OCI-LY7 (cell line): ENCODE measurements around the gene ARL4D. TPM values are rescaled to one million over a fixed set of nuclear protein-coding genes. Genes with fewer than 3 reads are reported as not detected.

Experiments
- Bru-seq: library from RNA; stranded (reverse); fragments of 400-500 nt; gene quantifications from one replicate; lab custom pipeline; 2021; lab: Mats Ljungman, UMichigan
- BruChase-seq, 2 experiments: library from RNA; stranded (reverse); fragments of 400-500 nt; gene quantifications; one replicate each; lab custom pipeline; 2021; lab: Mats Ljungman, UMichigan
- BruUV-seq: library from RNA; stranded (reverse); fragments of 400-500 nt; replicated peaks from 2 replicates; lab custom pipeline; 2021; lab: Mats Ljungman, UMichigan
- CTCF ChIA-PET: fragments of 300-600 bp; sonication (Branson Sonifier 250); formaldehyde crosslinking; loops from one replicate; lab custom pipeline; 2022; ENCODE audit warnings: antibody characterized with exemption; ENCODE audit not compliant: unreplicated experiment; lab: Charles Lee
- POLR2A ChIA-PET: fragments of 300-600 bp; sonication (Branson Sonifier 250); formaldehyde crosslinking; loops from one replicate; lab custom pipeline; 2022; ENCODE audit warnings: antibody characterized with exemption; lab: Charles Lee
- DNase-seq: peaks from one replicate; pipeline ENCODE4 v3.0.0-alpha.2; 2015; ENCODE audit warnings: low spot score
- H2AFZ ChIP-seq: fragments of 200-600 bp; sonication (generic), shearing (Covaris generic); 2 replicates; pipeline ENCODE4 v1.6.1; 2014; ENCODE audit warnings: mild to moderate bottlenecking, antibody characterized with exemption, low read length, moderate library complexity
- H3K27ac ChIP-seq: fragments of 200-600 bp; sonication (generic); 2 replicates; pipeline ENCODE4 v1.5.1; 2014; ENCODE audit warnings: mixed run types, low read depth, mild to moderate bottlenecking, moderate library complexity, low read length, inconsistent platforms; ENCODE audit not compliant: poor library complexity, severe bottlenecking
- H3K36me3 ChIP-seq: fragments of 200-600 bp; sonication (generic); 2 replicates; pipeline ENCODE4 v1.6.1; 2014; ENCODE audit warnings: mild to moderate bottlenecking, antibody characterized with exemption, low read length, moderate library complexity, mixed read lengths; ENCODE audit not compliant: insufficient read depth
- H3K4me1 ChIP-seq: fragments of 200-600 bp; sonication (generic); 2 replicates; pipeline ENCODE4 v1.5.1; 2014; ENCODE audit warnings: mild to moderate bottlenecking, low read length; ENCODE audit not compliant: insufficient read depth, poor library complexity, severe bottlenecking
- H3K4me2 ChIP-seq: fragments of 200-600 bp; sonication (generic); 2 replicates; pipeline ENCODE4 v1.6.1; 2014; ENCODE audit warnings: mild to moderate bottlenecking, low read length
- H3K4me3 ChIP-seq: fragments of 200-600 bp; sonication (generic); 2 replicates; pipeline ENCODE4 v1.5.1; 2014; ENCODE audit warnings: mild to moderate bottlenecking, low read depth, low read length; ENCODE audit not compliant: poor library complexity, severe bottlenecking
- H3K79me2 ChIP-seq: fragments of 200-600 bp; sonication (generic); 2 replicates; pipeline ENCODE4 v1.6.1; 2016; ENCODE audit warnings: low read depth, mild to moderate bottlenecking, low read length, moderate library complexity, mixed read lengths; ENCODE audit not compliant: insufficient read depth
- H3K9me2 ChIP-seq: fragments of 200-600 bp; sonication (generic); 2 replicates; pipeline ENCODE4 v1.6.1; 2016; ENCODE audit warnings: mild to moderate bottlenecking, low read length, mixed read lengths; ENCODE audit not compliant: insufficient read depth
- H3K9me3 ChIP-seq: fragments of 200-600 bp; sonication (generic); 2 replicates; pipeline ENCODE4 v1.6.1; 2014; ENCODE audit warnings: mild to moderate bottlenecking, mixed run types, low read length, mixed read lengths
- H4K20me1 ChIP-seq: fragments of 200-600 bp; sonication (generic); 2 replicates; pipeline ENCODE4 v1.6.1; 2014; ENCODE audit warnings: mild to moderate bottlenecking, antibody characterized with exemption, low read length, moderate library complexity, mixed read lengths; ENCODE audit not compliant: insufficient read depth
- EZH2phosphoT487 ChIP-seq: fragments of 200-600 bp; sonication (generic); IDR thresholded peaks from 2 replicates; pipeline ENCODE4 v1.6.1; 2018; ENCODE audit warnings: low read depth, borderline replicate concordance, mild to moderate bottlenecking, mixed run types, antibody characterized with exemption, low read length, moderate library complexity, mixed read lengths
- intact Hi-C: fragments of 100-400 bp; cut with micrococcal nuclease; formaldehyde crosslinking; loops from one replicate; pipeline ENCODE4 v1.10.0; 2022; ENCODE audit not compliant: unreplicated experiment
- long read RNA-seq: library from polyadenylated mRNA; stranded (forward); transcript quantifications from one replicate; pipeline ENCODE4 v2.0.0, GENCODE V29; 2022
- total RNA-seq, 2 experiments: library from RNA; depleted of rRNA in 1 of 2; stranded (reverse); fragments of >200 nt in 1 of 2; shearing (Covaris generic) in 1 of 2; gene quantifications; 2 replicates each; pipeline ENCODE4 v1.2.3, GENCODE V29; 2014 to 2022
- TF ChIP-seq, protein P1 (sequence below): fragments of 200-600 bp; sonication (generic); conservative IDR thresholded peaks from 2 replicates; pipeline ENCODE4 v1.5.1; 2014; ENCODE audit warnings: mild to moderate bottlenecking, antibody characterized with exemption, low read length, moderate library complexity, mixed read lengths

ARL4D gene, protein sequence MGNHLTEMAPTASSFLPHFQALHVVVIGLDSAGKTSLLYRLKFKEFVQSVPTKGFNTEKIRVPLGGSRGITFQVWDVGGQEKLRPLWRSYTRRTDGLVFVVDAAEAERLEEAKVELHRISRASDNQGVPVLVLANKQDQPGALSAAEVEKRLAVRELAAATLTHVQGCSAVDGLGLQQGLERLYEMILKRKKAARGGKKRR
- total RNA-seq (2014; rRNA removed; shearing (Covaris generic)) (0.64 and 1.4 TPM in 2 replicates), total RNA-seq (2022) (0.72 and 0.83 TPM in 2 replicates), Bru-seq, nascent RNA (not detected), BruChase-seq, experiment 1, labeled RNA remaining after a 6-hour chase (percentile 28 among the genes with signal in this experiment), BruChase-seq, experiment 2, labeled RNA remaining after a 2-hour chase (percentile 18 among the genes with signal in this experiment)
- long read RNA-seq, result 0 reads

- intact Hi-C loops, result no loop called here
- peaks cover 14% of the 10 kb centered on the region for H3K4me1 ChIP-seq
- peak; percentile 37 for DNase-seq
- H3K4me3 ChIP-seq, result peak within 1 kb of the TSS; percentile 60
- BruUV-seq, result no TSS peak
- H3K79me2 ChIP-seq, result no peaks in the 10 kb centered on the region
- no peaks in the 10 kb centered on the region for H3K9me3 ChIP-seq
- no peaks in the 10 kb centered on the region for H3K9me2 ChIP-seq
- ChIA-PET POLR2A (interaction anchor here (0.6 to 1.0 kb wide), 3 partner anchors 7 to 40 kb away, joined by 3 to 7 read pairs (median 3); no protein-coding TSS in a partner anchor), CTCF (interaction anchor here (0.7 kb wide), 1 partner anchor 85 kb away, joined by 3 read pairs; the partner anchor contains the start of gene DHX8)
- H4K20me1 ChIP-seq, result no peaks in the 10 kb centered on the region
- TF ChIP-seq EZH2phosphoT487, result no peak
- TF ChIP-seq, protein P1, sequence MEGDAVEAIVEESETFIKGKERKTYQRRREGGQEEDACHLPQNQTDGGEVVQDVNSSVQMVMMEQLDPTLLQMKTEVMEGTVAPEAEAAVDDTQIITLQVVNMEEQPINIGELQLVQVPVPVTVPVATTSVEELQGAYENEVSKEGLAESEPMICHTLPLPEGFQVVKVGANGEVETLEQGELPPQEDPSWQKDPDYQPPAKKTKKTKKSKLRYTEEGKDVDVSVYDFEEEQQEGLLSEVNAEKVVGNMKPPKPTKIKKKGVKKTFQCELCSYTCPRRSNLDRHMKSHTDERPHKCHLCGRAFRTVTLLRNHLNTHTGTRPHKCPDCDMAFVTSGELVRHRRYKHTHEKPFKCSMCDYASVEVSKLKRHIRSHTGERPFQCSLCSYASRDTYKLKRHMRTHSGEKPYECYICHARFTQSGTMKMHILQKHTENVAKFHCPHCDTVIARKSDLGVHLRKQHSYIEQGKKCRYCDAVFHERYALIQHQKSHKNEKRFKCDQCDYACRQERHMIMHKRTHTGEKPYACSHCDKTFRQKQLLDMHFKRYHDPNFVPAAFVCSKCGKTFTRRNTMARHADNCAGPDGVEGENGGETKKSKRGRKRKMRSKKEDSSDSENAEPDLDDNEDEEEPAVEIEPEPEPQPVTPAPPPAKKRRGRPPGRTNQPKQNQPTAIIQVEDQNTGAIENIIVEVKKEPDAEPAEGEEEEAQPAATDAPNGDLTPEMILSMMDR, result no peak
- H3K36me3 ChIP-seq, result no peaks in the 10 kb centered on the region
- no peak within 1 kb of the TSS for H3K27ac ChIP-seq
- H3K4me2 ChIP-seq, result peak within 1 kb of the TSS; percentile 71
- H2AFZ ChIP-seq, result peak within 1 kb of the TSS; percentile 82
Observed at GRCh38 chr17:43398724-43399595, at the start of gene ARL4D. TSS of gene ARL4D (plus strand) at chr17:43398993. CDS start at chr17:43399733, 740 bp downstream.

GRCh38 chr17:43349142-43349541 lies 49.7 kb upstream of the ARL4D start:
- Histone ChIP-seq H3K9me2 (no peaks in the 10 kb centered on the region), H3K4me3 (no peak overlapping the region)
- BruUV-seq, result no TSS peak

More at GRCh38 chr17:43349142-43349541, 49.7 kb upstream of the ARL4D start:
- Histone ChIP-seq H3K4me1 (no peaks in the 10 kb centered on the region), H4K20me1 (no peaks in the 10 kb centered on the region), H3K9me3 (peaks cover 23% of the 10 kb centered on the region), H2AFZ (no peak overlapping the region), H3K79me2 (no peaks in the 10 kb centered on the region), H3K4me2 (no peak overlapping the region), H3K27ac (no peak overlapping the region), H3K36me3 (peaks cover 31% of the 10 kb centered on the region)
- ChIA-PET POLR2A (no interaction called here), CTCF (no interaction called here)
- DNase-seq, result no peak
- TF ChIP-seq EZH2phosphoT487, result no peak
- TF ChIP-seq, protein P1, result peak; percentile 53
- intact Hi-C loops, result no loop called here
